Neural progenitor cell (in vitro differentiated cells): Measurements from ENCODE around the gene DUS1L.

ENCODE experiments used
- CTCF ChIP-seq: fragments of 200-600 bp; sonication (generic); IDR thresholded peaks from 2 replicates; pipeline ENCODE4 v1.5.1; 2017; ENCODE audit warnings: antibody characterized with exemption, mild to moderate bottlenecking
- EZH2 ChIP-seq: fragments of 200-600 bp; sonication (generic); IDR thresholded peaks from 2 replicates; pipeline ENCODE4 v1.6.1; 2017; ENCODE audit warnings: antibody characterized with exemption, mild to moderate bottlenecking, moderate library complexity
- EZH2phosphoT487 ChIP-seq: fragments of 200-600 bp; sonication (generic); IDR thresholded peaks from 2 replicates; pipeline ENCODE4 v1.6.1; 2017; ENCODE audit warnings: antibody characterized with exemption

GRCh38 chr17:82105882-82106687 is 40.5 kb upstream of the DUS1L start:
- TF ChIP-seq EZH2 = no peak
- TF ChIP-seq CTCF = peak; percentile 49
- TF ChIP-seq EZH2phosphoT487 = no peak
